NCI-H2029 (cell line): ENCODE results near the gene HOXD13.

ENCODE experiments used
- DNase-seq: peaks from one replicate; lab custom pipeline; 2025; lab: John Stamatoyannopoulos, UW

Gene HOXD13

GRCh38 chr2:176132205-176133171 is 40.0 kb downstream of the HOXD13 start:
- peak; percentile 63 for DNase-seq

- no peak for DNase-seq
Observed at GRCh38 chr2:176133389-176133788, 40.9 kb downstream of the HOXD13 start.

- DNase-seq, result no peak
Observed at GRCh38 chr2:176134035-176134434, 41.5 kb downstream of the HOXD13 start.

GRCh38 chr2:176135035-176135440 is 42.5 kb downstream of the HOXD13 start:
- DNase-seq, result no peak

GRCh38 chr2:176136374-176137251 is 44.1 kb downstream of the HOXD13 start:
- DNase-seq, result no peak

- DNase-seq, result peak; percentile 19
Observed at GRCh38 chr2:176137252-176137580, 44.7 kb downstream of the HOXD13 start.

- DNase-seq, result no peak
Observed at GRCh38 chr2:176137906-176138305, 45.4 kb downstream of the HOXD13 start.

- DNase-seq, result peak; percentile 36
Observed at GRCh38 chr2:176138526-176138922, 46.0 kb downstream of the HOXD13 start.

- no peak for DNase-seq
Observed at GRCh38 chr2:176138923-176139660, 46.6 kb downstream of the HOXD13 start.

- no peak for DNase-seq
Observed at GRCh38 chr2:176139661-176140512, 47.4 kb downstream of the HOXD13 start.

- DNase-seq, result peak; percentile 57
Observed at GRCh38 chr2:176140513-176141317, 48.2 kb downstream of the HOXD13 start.

- no peak for DNase-seq
Observed at GRCh38 chr2:176142281-176142680, 49.8 kb downstream of the HOXD13 start.
